A673 (cell line): ENCODE measurements around the gene RBPMS2.

ENCODE experiments used
- EZH2 ChIP-seq: fragments of 200-600 bp; sonication (generic); IDR thresholded peaks from 2 replicates; pipeline ENCODE4 v1.6.1; 2017; ENCODE audit warnings: borderline replicate concordance, low read depth, mild to moderate bottlenecking, mixed read lengths, antibody characterized with exemption, low read length; ENCODE audit not compliant: poor library complexity, severe bottlenecking
- TF ChIP-seq, protein P1 (sequence below): fragments of 300-800, 200-600 bp; sonication (generic); conservative IDR thresholded peaks from 2 replicates; pipeline ENCODE4 v1.5.1; 2017; ENCODE audit warnings: low read depth, mild to moderate bottlenecking, antibody characterized with exemption, low read length, moderate library complexity, mixed read lengths

DNA sequence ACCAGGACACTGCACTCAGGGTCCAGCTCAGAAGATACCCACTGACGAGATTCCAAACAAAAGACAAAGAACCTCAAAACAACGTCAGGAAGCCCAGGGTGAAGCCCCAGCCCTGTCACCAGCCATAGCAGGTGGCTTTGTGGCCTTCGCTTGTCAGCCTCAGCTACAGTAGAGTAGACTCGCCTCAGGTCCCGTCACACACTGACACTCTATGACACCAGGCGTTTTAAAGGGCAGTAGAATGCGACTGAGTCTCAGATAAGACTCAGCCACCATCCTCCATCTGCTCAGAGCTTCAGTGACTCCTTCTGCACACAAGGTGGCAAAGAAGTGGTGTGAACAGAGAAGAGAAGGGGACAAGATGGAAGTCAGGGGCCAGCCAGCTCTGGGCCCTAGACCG is 12.8 kb downstream of the RBPMS2 start:
- TF ChIP-seq, protein P1, sequence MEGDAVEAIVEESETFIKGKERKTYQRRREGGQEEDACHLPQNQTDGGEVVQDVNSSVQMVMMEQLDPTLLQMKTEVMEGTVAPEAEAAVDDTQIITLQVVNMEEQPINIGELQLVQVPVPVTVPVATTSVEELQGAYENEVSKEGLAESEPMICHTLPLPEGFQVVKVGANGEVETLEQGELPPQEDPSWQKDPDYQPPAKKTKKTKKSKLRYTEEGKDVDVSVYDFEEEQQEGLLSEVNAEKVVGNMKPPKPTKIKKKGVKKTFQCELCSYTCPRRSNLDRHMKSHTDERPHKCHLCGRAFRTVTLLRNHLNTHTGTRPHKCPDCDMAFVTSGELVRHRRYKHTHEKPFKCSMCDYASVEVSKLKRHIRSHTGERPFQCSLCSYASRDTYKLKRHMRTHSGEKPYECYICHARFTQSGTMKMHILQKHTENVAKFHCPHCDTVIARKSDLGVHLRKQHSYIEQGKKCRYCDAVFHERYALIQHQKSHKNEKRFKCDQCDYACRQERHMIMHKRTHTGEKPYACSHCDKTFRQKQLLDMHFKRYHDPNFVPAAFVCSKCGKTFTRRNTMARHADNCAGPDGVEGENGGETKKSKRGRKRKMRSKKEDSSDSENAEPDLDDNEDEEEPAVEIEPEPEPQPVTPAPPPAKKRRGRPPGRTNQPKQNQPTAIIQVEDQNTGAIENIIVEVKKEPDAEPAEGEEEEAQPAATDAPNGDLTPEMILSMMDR: no peak
- no peak for TF ChIP-seq EZH2
